SIG-M5 (cell line): Measurements from ENCODE around the gene PLCB4.

ENCODE experiments used
- DNase-seq: peaks from one replicate; lab custom pipeline; 2025; lab: John Stamatoyannopoulos, UW

The PLCB4 gene

DNA sequence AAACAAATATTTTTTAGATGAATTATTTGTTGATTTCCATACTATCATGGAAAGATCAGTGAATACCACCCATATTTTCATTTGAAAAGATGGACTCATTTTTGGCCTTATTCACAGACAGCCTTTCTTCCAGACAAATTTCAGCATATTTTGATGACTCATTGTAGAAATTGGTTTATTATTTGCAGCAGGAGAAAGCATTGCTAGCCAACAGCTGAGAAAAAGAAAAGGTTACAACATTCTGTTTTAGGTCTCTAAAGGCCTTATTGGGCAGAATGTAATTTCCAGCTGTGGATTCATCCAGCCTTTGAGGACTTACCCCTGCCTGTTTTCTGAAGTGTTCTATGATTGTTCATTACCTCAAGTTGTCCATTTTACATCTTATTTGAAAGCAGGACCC, 201.9 kb downstream of the PLCB4 start:
- DNase-seq = no peak

DNA sequence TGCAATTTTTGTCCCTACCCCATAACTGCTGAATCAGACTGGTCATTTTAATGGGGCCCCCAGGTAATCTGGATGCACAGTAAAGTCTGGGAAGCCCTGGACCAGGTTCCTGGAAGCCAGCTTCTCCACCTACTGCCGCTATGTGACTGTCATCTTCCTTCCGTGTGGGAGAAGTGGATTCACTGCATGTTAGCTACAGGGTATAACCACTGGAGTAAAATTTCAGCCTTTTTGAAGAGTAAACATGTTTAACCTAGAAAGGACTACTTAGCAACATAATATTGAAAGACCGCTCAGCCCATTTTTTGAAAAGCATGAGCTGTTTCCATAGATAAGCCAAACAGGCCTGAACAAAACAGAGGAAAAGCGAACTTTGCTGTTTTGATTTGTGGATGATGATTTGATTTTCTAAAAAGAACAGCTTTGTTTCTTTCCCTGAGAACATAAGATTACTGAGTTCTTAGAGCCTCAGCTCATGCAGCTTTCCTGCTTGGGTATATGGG, 208.1 kb downstream of the PLCB4 start:
- DNase-seq = no peak

DNA sequence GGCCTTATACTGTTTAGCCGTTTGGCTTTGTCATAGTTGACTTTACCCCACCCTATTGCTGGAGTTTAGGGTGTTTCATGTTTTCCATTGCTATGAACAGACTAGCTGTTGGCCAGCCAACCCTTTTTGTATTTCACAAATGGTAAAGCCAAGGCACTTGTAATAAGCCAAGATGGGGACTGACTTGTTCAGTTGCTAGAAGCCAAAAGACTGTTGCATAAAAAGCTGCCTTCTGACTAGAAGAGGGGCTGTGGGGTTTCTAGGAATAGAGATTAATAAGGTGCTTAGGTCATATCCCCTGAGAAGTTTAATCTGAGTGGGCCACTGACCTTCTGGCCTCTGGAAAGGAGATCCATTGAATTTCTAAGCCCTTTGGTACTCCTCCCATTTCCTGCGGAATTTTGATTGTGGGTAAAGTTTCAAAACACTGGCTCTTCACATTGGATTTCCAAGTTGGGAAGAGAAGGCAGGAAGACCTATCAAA, 211.1 kb downstream of the PLCB4 start:
- no peak for DNase-seq

GRCh38 chr20:9280666-9281065, 211.8 kb downstream of the PLCB4 start:
- no peak for DNase-seq

DNA sequence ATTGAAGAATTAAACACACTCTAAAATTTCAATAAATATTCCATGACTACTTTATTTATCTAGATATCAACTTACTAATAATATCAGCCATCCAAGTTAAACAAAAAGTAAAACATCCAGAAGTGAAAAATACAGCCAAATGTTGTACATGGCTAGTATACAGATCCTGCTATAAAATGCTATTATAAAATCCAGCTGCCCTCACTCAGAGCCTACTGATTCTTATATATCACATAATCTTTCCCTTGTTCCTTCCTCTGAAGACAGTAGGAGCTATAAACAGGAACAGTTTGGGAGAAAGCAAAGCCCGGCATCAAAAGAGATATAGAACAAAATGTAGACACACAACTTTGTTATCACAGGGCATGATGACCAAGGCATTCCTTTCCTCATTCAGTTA, 212.9 kb downstream of the PLCB4 start:
- DNase-seq = no peak

DNA sequence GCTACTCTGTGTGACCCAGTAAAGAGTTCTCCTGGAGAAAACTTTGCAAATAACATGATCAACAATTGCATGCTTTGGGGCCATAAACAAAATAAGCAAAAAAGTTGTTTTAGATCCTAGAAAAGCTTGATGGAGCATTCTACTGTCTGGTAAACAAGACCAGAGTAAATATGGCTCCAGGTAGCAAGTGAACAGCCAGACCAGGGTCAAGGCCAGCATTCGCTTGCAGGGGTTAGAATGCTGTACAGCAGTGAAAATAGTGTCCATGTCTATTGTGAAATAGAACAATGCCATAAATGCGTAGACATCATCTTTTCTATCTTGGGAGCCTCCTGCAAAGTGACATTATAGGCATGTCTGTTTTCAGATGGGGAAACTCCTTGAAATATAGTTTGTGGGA, 216.7 kb downstream of the PLCB4 start:
- no peak for DNase-seq

DNA sequence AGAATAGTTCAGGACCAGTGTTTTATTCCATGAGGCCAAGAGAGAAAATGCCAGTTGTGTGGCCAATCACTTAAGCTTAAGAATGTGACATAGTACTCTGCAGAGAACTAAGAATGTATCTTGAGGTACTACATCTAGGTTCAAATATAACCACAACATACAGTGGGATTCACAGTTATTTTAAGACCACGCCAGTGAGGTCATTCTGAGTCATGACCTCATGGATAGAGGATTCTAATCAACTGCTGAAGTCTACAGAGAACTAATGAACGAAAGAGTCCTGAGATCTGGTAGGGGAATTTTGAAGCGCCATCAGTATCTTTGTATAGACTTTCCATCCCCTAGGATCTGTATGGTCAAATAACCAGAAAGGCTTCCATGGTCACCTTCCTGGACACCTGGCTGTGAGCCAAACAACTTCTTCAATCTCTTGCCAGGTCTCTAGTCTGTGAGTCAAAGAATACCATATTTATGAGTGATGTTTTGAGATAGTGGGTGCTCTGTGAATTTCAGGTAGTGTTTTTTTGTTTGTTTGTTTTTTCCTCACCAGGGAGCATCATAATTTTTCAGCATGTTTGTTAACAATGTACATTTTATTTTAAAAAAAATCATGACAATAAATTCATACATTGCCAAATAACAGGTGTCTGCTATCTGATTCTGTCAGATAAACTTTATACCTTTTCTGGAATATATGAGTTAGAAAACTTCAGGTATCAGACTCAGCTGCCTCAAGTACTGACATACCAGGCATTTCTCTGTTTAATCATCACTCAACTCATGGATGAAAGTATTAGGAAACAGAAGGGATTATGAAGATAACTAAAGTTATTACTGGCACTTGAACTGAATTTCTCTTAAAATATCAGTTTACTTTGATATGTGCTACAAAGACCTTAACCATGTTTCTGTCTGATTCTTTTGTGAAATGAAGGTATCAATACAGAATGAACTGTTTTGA, 217.9 kb downstream of the PLCB4 start:
- no peak for DNase-seq

DNA sequence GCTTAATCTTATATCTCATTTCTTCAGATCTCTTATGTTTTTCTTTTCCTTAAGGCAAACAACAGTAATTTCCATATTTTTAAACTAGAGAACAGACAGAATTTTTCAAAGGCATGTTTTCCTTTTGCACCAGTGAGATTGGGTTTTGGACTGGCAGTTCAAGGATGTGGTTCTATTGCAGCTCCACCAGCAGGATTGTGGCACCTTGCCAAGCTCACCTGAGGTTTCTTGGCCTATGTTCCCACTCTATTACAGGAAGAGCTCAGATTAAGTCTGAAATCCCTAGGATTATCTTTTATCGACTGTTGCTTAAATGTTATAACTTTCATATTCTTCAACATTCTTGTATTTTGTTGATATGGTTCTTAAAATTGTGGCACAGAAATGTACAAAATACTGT, 218.9 kb downstream of the PLCB4 start:
- no peak for DNase-seq

DNA sequence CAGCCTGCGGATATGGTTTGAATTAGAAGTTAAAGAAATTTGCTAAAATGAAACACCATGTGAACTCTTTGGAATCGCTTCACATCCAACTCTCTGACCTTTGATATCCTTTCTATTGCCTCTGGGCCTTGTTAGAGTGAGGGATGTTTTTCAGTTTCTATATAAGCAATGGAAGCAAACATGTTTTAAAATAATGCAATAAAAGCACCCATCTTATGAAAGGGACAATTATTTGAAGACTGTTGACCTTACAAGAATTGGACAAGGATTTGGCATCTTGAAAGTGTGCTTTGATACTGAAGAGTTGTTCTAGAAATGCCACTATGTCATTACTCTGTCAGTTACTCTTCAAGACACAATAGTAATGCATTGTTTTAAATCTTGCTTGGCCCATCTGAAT, 221.4 kb downstream of the PLCB4 start:
- no peak for DNase-seq

DNA sequence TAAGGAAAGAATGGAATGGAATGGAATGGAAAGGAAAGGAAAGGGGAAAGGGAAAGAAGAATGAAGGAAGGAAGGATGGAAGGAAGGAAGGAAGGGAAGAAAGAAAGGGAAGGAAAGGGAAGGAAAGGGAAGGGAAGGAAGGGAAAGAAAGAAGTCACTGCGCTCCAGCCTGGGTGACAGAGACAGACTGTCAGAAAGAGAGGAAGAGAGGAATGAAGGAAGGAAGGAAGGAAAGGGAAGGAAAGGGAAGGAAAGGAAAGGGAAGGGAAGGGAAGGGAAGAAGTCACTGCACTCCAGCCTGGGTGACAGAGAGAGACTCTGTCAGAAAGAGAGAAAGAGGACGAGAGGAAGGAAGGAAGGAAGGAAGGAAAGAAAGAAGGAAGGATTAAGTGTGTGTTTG, 224.3 kb downstream of the PLCB4 start:
- no peak for DNase-seq

DNA sequence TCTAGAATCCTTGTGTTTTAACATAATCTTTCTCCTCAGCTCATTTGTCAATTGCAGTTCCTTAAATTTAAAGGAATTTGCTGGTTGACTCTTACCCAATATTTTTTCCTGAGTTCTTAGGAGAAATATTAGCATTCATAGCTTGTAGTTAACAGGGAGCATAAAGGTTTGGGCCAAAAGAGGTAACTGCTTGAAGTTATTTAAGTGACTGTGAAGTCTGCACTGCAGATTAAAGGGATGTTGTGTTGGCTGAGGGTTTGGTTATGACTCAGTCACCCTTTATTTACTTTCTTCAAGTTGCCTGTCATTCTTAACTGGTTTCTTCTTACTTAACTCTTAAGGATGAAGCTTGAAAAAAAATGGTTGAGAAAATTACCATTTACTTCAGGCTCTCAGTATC, 225.2 kb downstream of the PLCB4 start:
- DNase-seq = no peak

DNA sequence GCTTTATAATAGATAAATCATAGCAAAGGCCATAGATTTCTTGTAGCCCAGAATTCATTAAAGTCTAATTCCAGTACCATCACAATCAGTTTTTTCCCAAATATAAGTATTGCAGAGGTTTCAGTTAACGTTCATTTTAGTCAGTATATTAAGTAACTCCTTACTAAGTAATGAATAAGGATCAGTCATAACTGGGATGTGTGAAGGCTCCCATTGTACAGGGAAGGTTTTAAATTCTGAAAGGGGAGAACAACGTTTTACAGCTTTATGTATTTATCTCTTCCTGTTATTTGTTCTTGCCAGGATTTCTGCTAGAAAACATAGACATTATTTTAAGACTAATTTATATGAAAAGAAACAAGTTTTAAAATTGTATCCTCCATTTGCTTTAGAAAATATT, 230.0 kb downstream of the PLCB4 start:
- no peak for DNase-seq

GRCh38 chr20:9300080-9300479, 231.2 kb downstream of the PLCB4 start:
- DNase-seq = no peak

- DNase-seq = no peak
Measured at GRCh38 chr20:9300534-9300933, 231.6 kb downstream of the PLCB4 start.

- no peak for DNase-seq
Measured at GRCh38 chr20:9301129-9302090, 232.5 kb downstream of the PLCB4 start.

DNA sequence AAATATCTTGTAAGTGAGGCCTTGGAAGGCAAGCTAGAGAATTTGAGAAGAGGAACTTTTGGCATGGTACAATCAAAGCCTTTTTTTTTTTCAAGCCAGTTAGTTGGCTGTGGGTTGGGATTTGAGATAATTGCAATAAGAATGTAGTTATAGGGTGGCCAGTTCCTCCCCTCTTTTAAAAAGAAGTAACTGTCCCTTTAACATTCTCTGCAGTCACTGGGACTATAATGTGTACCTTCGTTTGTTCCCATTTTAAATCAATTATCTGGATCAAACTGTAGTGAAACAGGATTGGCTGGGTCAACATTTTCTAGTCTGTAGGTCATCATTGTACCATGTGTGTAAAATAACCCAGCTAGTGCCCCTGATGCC, 233.2 kb downstream of the PLCB4 start:
- DNase-seq = no peak

DNA sequence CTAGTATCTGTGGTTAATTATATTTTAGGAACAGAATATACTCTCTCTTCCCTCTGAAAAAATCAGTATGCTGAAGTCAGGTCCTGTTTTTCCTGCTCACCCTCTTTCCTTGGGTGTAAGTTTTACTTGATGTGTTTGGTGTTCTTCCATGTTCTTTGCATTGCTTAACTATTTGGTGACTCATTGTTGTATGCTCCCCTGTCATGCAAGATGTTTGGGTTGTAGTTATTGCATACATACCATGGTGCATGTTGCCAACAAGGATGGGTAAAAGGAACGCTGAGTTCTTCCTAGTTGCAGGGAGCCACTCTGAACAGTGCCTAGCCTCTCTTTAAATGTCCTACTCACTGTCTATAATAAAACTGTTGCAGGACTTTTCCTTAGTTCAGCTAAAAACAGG, 237.6 kb downstream of the PLCB4 start:
- DNase-seq = no peak

- no peak for DNase-seq
Measured at GRCh38 chr20:9308056-9308455, 239.2 kb downstream of the PLCB4 start.

DNA sequence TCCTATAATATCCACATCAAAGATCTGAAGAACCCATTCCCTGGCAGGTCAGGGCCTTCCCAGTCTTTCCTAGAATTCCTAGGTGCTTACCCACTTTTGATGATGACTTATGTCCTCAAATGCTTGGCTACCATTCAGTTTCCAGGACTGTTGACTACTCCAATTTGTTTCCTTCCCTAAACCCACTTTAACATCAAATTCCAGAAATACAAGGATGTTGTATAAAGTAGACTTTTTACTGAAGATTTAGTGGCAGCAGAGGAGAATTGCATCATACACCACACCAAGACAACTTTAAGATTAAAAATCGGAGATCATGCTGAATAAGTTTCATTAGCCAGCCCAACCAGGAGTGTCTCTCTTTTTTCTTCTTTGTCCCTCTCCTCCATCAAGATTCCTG, 242.2 kb downstream of the PLCB4 start:
- DNase-seq = no peak

DNA sequence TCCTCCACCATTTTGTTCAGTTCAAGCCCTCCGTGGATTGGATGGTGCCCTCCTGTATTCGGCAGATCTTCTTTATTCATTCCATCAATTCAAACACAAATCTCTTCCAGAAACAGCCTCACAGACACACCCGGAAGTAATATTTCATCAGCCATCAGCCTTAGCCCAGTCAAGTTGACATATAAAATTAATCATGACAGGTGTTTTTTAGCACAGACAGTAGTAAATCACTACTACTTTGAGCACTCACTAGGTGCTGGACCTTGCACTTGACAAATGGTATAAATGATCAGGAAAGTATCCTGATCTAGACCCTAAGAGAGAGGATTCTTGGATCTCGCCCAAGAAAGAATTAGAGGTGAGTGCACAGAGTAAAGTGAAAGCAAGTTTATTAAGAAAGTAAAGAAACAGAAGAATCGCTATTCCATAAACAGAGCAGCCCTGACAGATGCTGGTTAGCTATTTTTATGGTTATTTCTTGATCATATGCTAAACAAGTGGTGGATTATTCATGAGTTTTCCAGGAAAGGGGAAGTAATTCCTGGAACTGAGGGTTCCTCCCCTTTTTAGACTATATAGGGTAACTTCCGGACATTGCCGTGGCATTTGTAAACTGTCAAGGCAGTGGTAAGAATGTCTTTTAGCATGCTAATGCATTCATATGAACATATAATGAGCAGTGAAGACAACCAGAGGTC, 250.9 kb downstream of the PLCB4 start:
- no peak for DNase-seq

- no peak for DNase-seq
Measured at GRCh38 chr20:9321007-9321406, 252.1 kb downstream of the PLCB4 start.

GRCh38 chr20:9322661-9323060, 253.8 kb downstream of the PLCB4 start:
- DNase-seq = no peak
